ENCODE results near the gene KLHL8.

DNA sequence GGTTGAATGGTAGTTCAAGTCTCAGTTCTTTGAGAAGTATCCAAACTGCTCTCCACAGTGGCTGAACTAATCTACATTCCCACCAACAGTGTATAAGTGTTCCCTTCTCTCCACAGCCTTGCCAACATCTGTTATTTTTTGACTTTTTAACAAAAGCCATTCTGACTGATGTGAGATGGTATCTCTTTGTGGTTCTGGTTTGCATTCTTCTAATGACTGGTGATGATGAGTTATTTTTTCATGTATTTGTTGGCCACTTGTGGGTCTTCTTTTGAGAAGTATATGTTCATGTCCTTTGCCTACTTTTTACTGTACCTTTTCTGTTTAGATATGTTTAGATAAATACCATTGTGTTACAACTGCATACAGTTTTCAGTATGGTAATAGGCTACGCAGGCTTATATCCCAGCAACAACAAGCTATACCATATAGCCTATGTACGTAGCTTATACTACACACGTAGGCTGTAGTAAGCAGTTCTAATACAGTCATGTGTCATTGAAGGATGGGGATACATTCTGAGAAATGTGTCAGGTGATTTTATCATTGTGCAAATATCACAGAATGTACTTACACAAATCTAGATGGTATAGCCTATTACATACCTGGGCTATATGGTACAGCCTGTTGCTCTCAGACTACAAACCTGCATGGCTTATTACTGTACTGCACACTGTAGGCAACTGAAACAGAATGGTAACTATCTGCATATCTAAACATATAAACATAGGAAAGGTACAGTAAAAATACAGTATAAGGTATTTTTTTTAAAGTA is 28.1 kb downstream of the KLHL8 start:
- TF ChIP-seq, protein P1, sequence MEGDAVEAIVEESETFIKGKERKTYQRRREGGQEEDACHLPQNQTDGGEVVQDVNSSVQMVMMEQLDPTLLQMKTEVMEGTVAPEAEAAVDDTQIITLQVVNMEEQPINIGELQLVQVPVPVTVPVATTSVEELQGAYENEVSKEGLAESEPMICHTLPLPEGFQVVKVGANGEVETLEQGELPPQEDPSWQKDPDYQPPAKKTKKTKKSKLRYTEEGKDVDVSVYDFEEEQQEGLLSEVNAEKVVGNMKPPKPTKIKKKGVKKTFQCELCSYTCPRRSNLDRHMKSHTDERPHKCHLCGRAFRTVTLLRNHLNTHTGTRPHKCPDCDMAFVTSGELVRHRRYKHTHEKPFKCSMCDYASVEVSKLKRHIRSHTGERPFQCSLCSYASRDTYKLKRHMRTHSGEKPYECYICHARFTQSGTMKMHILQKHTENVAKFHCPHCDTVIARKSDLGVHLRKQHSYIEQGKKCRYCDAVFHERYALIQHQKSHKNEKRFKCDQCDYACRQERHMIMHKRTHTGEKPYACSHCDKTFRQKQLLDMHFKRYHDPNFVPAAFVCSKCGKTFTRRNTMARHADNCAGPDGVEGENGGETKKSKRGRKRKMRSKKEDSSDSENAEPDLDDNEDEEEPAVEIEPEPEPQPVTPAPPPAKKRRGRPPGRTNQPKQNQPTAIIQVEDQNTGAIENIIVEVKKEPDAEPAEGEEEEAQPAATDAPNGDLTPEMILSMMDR (IDR thresholded peaks at IDR 0.05; ENCODE audit: insufficient read depth, low read length): no peak
- TF ChIP-seq POLR2AphosphoS5 (IDR thresholded peaks at IDR 0.05; ENCODE audit: low read depth): no peak
- no peak for TF ChIP-seq REST (IDR thresholded peaks at IDR 0.05; ENCODE audit: insufficient replicate concordance, low read depth)
- TF ChIP-seq GABPA (IDR thresholded peaks at IDR 0.05; ENCODE audit: low read depth): no peak
- TF ChIP-seq SPI1 (IDR thresholded peaks at IDR 0.05; ENCODE audit: borderline replicate concordance, low read depth): no peak

Measured in HL-60 (cell line).